ENCODE measurements around the gene RMI2. TPM values are rescaled to one million over a fixed set of nuclear protein-coding genes. Genes with fewer than 3 reads are reported as not detected.

RMI2 gene
- total RNA-seq, 1 donor from 2014 or later = 41.3 TPM

DNA sequence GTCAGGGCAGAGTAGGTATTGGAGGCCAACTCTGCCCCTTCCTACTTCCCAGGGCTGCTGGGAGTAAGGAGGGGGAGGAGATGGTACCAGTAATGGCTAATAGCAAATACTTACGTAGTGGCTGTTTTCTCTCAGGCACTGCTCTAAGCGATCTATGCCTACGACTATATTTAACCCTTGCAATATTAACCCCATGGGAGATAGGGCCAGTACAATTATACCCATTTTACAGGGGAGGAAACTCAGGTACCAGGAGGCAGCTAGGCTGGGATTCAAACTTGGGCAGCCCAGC is 50.6 kb downstream of the RMI2 start:
- TF ChIP-seq, protein P1, sequence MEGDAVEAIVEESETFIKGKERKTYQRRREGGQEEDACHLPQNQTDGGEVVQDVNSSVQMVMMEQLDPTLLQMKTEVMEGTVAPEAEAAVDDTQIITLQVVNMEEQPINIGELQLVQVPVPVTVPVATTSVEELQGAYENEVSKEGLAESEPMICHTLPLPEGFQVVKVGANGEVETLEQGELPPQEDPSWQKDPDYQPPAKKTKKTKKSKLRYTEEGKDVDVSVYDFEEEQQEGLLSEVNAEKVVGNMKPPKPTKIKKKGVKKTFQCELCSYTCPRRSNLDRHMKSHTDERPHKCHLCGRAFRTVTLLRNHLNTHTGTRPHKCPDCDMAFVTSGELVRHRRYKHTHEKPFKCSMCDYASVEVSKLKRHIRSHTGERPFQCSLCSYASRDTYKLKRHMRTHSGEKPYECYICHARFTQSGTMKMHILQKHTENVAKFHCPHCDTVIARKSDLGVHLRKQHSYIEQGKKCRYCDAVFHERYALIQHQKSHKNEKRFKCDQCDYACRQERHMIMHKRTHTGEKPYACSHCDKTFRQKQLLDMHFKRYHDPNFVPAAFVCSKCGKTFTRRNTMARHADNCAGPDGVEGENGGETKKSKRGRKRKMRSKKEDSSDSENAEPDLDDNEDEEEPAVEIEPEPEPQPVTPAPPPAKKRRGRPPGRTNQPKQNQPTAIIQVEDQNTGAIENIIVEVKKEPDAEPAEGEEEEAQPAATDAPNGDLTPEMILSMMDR (conservative IDR thresholded peaks at IDR 0.05) = no peak
- DNase-seq (ENCODE audit: extremely low spot score, unreplicated experiment) = no peak
- no peaks in the 10 kb centered on the region for H3K9me3 Mint-ChIP-seq
- H3K27me3 Mint-ChIP-seq = no peaks in the 10 kb centered on the region
- no peaks in the 10 kb centered on the region for H3K36me3 Mint-ChIP-seq
- peaks cover 16% of the 10 kb centered on the region for H3K4me1 Mint-ChIP-seq (ENCODE audit: unreplicated experiment)
- H3K27ac Mint-ChIP-seq = no peak overlapping the region
- no peak overlapping the region for H3K4me3 Mint-ChIP-seq

DNA sequence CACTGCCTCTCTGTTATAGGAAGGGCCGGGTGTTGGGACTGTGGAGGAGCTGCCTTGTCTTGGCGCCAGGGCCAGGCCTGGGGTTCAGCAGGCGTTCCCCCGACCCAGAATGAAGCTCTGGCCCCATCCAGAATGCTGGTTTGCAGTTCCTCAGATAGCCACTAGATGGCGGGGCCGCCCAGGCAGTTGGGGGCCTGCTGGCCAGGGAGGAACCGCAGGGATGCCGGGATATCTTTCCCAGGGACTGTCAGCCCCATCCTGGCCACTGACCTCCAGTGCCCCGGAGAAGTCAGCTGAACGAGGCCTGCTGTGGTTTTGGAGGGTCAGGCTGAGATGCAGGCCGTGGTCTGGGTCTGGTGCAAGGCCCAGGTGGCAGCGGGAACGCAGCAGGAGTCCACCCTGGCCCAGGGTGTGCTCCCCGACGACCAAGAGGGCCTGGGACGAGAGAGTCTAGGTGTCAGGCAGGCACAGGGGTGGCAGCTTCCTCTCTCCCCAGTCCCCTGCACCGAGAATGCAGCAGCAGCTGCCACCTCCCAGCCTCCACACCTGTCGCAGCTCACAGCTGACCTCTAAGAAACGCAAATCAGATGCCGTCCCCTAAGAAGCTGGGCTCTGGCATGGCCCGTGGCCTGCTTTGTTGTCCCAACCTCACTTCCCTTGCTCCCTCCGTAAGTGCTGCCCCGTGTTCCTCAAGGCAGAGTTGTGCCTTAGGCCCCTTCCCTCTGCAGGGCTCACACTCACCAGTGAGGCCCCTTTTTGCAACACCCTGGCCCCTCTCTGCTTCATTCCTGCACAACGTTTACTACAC is 51.2 kb downstream of the RMI2 start:
- no peak overlapping the region for H3K27ac Mint-ChIP-seq
- no peaks in the 10 kb centered on the region for H3K36me3 Mint-ChIP-seq
- H3K4me1 Mint-ChIP-seq (ENCODE audit: unreplicated experiment) = peaks cover 11% of the 10 kb centered on the region
- H3K9me3 Mint-ChIP-seq = no peaks in the 10 kb centered on the region
- TF ChIP-seq, protein P1 (conservative IDR thresholded peaks at IDR 0.05) = peak; percentile 98
- H3K4me3 Mint-ChIP-seq = no peak overlapping the region
- H3K27me3 Mint-ChIP-seq = no peaks in the 10 kb centered on the region
- DNase-seq (ENCODE audit: extremely low spot score, unreplicated experiment) = peak; percentile 83

DNA sequence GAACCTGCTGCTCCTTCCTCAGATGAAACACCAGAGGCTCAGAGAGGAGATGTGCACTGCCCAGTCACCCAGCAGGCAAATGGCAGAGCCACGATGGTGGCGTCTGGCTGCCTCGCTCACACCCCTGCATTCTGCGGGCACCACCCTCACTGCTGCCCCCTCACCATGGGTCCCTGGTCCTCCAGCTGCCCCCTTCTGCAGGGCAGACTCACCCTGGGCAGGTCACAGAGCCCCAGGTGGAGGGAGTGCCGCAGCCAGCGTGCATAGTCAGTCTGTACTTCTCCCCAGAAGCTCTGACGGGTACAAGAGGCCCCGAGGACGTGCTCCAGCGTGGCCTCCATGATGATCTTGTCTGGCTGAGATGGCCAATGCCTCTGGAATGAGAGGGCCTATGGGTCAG is 52.9 kb downstream of the RMI2 start:
- no peaks in the 10 kb centered on the region for H3K9me3 Mint-ChIP-seq
- no peaks in the 10 kb centered on the region for H3K36me3 Mint-ChIP-seq
- TF ChIP-seq, protein P1 (conservative IDR thresholded peaks at IDR 0.05) = no peak
- no peak for DNase-seq (ENCODE audit: extremely low spot score, unreplicated experiment)
- no peak overlapping the region for H3K27ac Mint-ChIP-seq
- H3K4me1 Mint-ChIP-seq (ENCODE audit: unreplicated experiment) = peaks cover 11% of the 10 kb centered on the region
- no peaks in the 10 kb centered on the region for H3K27me3 Mint-ChIP-seq
- no peak overlapping the region for H3K4me3 Mint-ChIP-seq

DNA sequence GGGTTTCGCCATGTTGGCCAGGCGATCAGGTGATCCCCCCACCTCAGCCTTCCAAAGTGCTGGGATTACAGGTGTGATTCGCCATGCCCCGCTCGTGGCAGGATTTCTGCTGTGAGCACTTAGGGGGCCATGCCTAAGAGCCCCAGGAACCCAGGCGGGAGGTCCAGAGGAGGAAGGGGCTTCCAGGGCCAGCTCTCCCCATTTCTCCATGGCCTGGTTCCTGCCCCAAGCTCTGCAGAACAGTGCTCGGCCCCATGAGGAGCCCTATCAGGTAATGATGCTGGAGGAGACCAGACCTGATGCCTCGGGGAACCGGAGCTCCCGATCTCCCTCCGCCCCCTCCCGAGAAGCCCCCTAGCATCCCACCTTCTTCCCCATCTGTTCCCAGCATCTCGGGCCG is 53.6 kb downstream of the RMI2 start:
- TF ChIP-seq, protein P1 (conservative IDR thresholded peaks at IDR 0.05) = no peak
- no peak overlapping the region for H3K4me3 Mint-ChIP-seq
- DNase-seq (ENCODE audit: extremely low spot score, unreplicated experiment) = no peak
- peaks cover 11% of the 10 kb centered on the region for H3K4me1 Mint-ChIP-seq (ENCODE audit: unreplicated experiment)
- H3K27me3 Mint-ChIP-seq = no peaks in the 10 kb centered on the region
- H3K9me3 Mint-ChIP-seq = no peaks in the 10 kb centered on the region
- H3K27ac Mint-ChIP-seq = no peak overlapping the region
- H3K36me3 Mint-ChIP-seq = no peaks in the 10 kb centered on the region

DNA sequence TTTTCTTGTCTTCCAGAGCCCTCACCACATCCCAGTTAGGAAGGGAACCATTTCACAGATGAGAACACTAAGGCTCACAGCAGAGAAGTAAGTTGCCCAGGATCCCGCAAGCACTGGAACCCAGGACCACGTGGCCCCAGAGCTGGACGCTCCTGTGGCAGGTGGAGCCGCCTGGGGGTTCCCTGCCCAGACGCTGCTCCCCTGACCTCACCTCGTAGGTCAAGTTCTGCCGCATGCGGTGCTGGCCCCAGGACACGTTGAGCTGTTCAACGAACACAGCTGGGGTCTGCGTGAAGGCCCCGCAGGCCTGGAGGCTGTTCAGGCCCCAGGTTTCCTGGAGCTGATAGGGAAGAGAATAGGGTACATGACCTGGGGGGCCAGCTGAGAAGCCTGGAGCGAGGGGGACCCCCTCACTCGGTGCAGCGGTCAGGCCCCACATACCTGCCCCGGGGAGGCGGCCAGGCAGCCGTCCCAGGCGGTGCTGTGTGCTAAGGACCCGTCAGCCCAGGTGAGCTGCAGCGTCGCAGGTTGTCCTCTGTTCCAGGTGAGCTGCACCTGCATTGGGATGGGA is 54.1 kb downstream of the RMI2 start:
- Mint-ChIP-seq H3K4me1 (ENCODE audit: unreplicated experiment) (peaks cover 11% of the 10 kb centered on the region), H3K36me3 (no peaks in the 10 kb centered on the region), H3K27me3 (no peaks in the 10 kb centered on the region), H3K4me3 (no peak overlapping the region), H3K9me3 (no peaks in the 10 kb centered on the region), H3K27ac (no peak overlapping the region)
- TF ChIP-seq, protein P1 (conservative IDR thresholded peaks at IDR 0.05) = no peak
- DNase-seq (ENCODE audit: extremely low spot score, unreplicated experiment) = no peak

Data from type B pancreatic cell (in vitro differentiated cells).